Heart left ventricle (tissue), 16 donors: ENCODE results near the gene STK36. TPM values are rescaled to one million over a fixed set of nuclear protein-coding genes. Genes with fewer than 3 reads are reported as not detected.

Experiments used
- ATAC-seq, 4 donors: fragments of 200-7000 bp; cut with Tn5 transposase; one replicate each; pipeline ENCODE4 v1.9.1; 2020 to 2022; ENCODE audit warnings: moderate library complexity in 4 of 4, mild to moderate bottlenecking in 3 of 4, moderate number of reproducible peaks in 1 of 4
- DNase-seq, 5 donors: peaks; one replicate each; pipeline ENCODE4 v3.0.0-alpha.2; 2020
- H3K27ac ChIP-seq, 12 donors: fragments of 200-600 bp; sonication (generic) in 4 of 12; one replicate each; pipeline versions ENCODE4 v1.5.0 to v1.8.0; 2016 to 2022; ENCODE audit warnings: mild to moderate bottlenecking in 2 of 12
- H3K27me3 ChIP-seq, 9 donors: fragments of 200-600 bp; sonication (generic) in 2 of 9; one replicate each; pipeline versions ENCODE4 v1.5.1 to v1.8.0; 2016 to 2022; ENCODE audit warnings: mild to moderate bottlenecking in 3 of 9
- H3K36me3 ChIP-seq, 9 donors: fragments of 200-600 bp; sonication (generic) in 2 of 9; one replicate each; pipeline versions ENCODE4 v1.5.0 to v1.8.0; 2018 to 2022; ENCODE audit warnings: mild to moderate bottlenecking in 2 of 9
- H3K4me1 ChIP-seq, 12 donors: fragments of 200-600 bp; sonication (generic) in 4 of 12; one replicate each; pipeline versions ENCODE4 v1.5.0 to v1.8.0; 2016 to 2022; ENCODE audit warnings: mild to moderate bottlenecking in 3 of 12
- H3K4me3 ChIP-seq, 12 donors: fragments of 200-600 bp; sonication (generic) in 4 of 12; one replicate each; pipeline versions ENCODE4 v1.5.0 to v1.8.0; 2017 to 2022; ENCODE audit warnings: mild to moderate bottlenecking in 9 of 12, moderate library complexity in 4 of 12
- H3K9me3 ChIP-seq, 12 donors: fragments of 200-600 bp; sonication (generic) in 4 of 12; one replicate each; pipeline versions ENCODE4 v1.5.0 to v1.8.0; 2016 to 2022; ENCODE audit warnings: mild to moderate bottlenecking in 1 of 12
- POLR2A ChIP-seq, 2 donors: fragments of 450-650 bp; IDR thresholded peaks; one replicate each; pipeline ENCODE4 v1.6.1; 2017; ENCODE audit warnings: antibody characterized with exemption in 2 of 2, mild to moderate bottlenecking in 2 of 2, moderate library complexity in 2 of 2
- WGBS, 4 donors: extraction: QIAGEN DNeasy Blood & Tissue Kit in 2 of 4; methylation state at CpG; one replicate each; pipeline versions ENCODE4 v1.1.5 to v1.1.7; 2013 to 2018; 5-methylcytosine and 5-hydroxymethylcytosine counted together
- intact Hi-C, 10 donors: fragments of 100-400 bp; cut with DNase I; formaldehyde crosslinking; loops; one replicate each; pipeline versions ENCODE4 v1.11.1 to v1.14.2; 2022
- polyA plus RNA-seq, 2 donors: library from polyadenylated mRNA; stranded (reverse); fragments of 200-250 nt; gene quantifications; one replicate each; pipeline ENCODE4 v1.2.3, GENCODE V29; 2013
- total RNA-seq, 9 donors: library from RNA; depleted of rRNA in 2 of 9; stranded (reverse); fragments of >200 nt in 2 of 9; fragmentation: NEBNext Ultra II Directional in 3 of 9; extraction: Animal tissue kit (Norgen Biotek cat#: 25700) in 3 of 9; gene quantifications; one replicate each; pipeline versions ENCODE4 v1.1.0 to v1.2.4, GENCODE V29; 2016 to 2023
- TF ChIP-seq, protein P1 (sequence below), 12 donors: fragments of 200-600 bp; sonication (generic) in 4 of 12; IDR thresholded peaks; one replicate each; pipeline versions ENCODE4 v1.5.0 to v1.8.0; 2018 to 2022; ENCODE audit warnings: antibody characterized with exemption in 12 of 12, mild to moderate bottlenecking in 5 of 12
- donor health status: ischemic (EF 13 %, LVEDD 7.1; RV severe dilation, severe dysfunction).
- donor health status: healthy with polysubstance abuse.
- donor health status: DM: no; HTN: yes; CAD: no.
- donor health status: DM: no; HTN: no; CAD: no.
- donor health status: ischemic (EF 25% LVEDD 6.9; RV normal size, moderate dysfunction).
- donor health status: ischemic (EF 25% LVEDD 5.7; RV mildly dilated, moderate dysfunction).
- donor health status: healthy.
- donor health status: DM: yes; HTN: yes; CAD: no.
- donor health status: ischemic (EF 35%, LVEDD 5.7; RV mildly dilated, moderate dysfunction).
- donor health status: nonischemic (EF 11% LVEDD 7.7; RV severe dilation, severe dysfunction).
- donor health status: DM: yes; HTN: yes; CAD: no.
- donor health status: PGD.
- donor health status: ischemic (EF 29% LVEDD 5.4; RV normal size, mild dysfunction).
- donor health status: nonischemic (EF 23%, LVEDD 6.1; RV moderate dilation, normal function).

The STK36 gene
- total and polyA plus RNA-seq, 11 donors, result 4.7 to 16.2 (median 7.9) TPM

DNA sequence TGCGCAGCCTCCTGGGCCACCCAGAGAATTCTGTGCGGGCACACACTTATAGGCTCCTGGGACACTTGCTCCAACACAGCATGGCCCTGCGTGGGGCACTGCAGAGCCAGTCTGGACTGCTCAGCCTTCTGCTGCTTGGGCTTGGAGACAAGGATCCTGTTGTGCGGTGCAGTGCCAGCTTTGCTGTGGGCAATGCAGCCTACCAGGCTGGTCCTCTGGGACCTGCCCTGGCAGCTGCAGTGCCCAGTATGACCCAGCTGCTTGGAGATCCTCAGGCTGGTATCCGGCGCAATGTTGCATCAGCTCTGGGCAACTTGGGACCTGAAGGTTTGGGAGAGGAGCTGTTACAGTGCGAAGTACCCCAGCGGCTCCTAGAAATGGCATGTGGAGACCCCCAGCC lies 27.0 kb downstream of the STK36 start:
- intact Hi-C loops, result no loop called here
- no peak for TF ChIP-seq POLR2A (IDR thresholded peaks at IDR 0.05)
- TF ChIP-seq, protein P1, sequence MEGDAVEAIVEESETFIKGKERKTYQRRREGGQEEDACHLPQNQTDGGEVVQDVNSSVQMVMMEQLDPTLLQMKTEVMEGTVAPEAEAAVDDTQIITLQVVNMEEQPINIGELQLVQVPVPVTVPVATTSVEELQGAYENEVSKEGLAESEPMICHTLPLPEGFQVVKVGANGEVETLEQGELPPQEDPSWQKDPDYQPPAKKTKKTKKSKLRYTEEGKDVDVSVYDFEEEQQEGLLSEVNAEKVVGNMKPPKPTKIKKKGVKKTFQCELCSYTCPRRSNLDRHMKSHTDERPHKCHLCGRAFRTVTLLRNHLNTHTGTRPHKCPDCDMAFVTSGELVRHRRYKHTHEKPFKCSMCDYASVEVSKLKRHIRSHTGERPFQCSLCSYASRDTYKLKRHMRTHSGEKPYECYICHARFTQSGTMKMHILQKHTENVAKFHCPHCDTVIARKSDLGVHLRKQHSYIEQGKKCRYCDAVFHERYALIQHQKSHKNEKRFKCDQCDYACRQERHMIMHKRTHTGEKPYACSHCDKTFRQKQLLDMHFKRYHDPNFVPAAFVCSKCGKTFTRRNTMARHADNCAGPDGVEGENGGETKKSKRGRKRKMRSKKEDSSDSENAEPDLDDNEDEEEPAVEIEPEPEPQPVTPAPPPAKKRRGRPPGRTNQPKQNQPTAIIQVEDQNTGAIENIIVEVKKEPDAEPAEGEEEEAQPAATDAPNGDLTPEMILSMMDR (IDR thresholded peaks at IDR 0.05), result no peak
- DNase-seq (no peak), ATAC-seq (peak in 2 of 4 donors; percentile 13 to 29)
- Histone ChIP-seq H3K4me1 (no peaks in the 10 kb centered on the region), H3K27me3 (no peaks in the 10 kb centered on the region), H3K4me3 (no peak overlapping the region), H3K36me3 (peaks cover 0 to 61% (median 29%) of the 10 kb centered on the region in 9 donors), H3K9me3 (no peaks in the 10 kb centered on the region), H3K27ac (no peak overlapping the region)
- 89 to 98% (median 95%) methylated on average over 6 to 8 of the region's 8 CpGs for WGBS, 4 donors

DNA sequence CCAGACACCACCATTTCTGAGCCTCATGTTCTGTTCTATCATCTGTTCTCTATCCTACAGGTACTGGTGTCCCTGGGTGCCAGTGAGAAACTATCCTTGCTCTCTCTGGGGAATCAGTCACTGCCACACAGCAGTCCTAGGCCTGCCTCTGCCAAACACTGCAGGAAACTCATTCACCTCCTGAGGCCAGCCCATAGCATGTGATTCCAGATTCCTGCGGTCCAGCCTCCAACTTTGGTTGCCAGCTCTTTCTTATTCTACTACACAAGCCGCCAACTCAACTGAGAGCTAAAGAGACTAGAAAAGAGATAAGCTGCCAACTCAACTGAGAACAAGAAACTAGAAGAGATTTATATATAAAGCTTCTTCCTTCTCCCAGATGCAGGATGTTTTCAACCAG lies 29.9 kb downstream of the STK36 start:
- 71 to 90% (median 83%) methylated on average over 2 of the region's 2 CpGs for WGBS, 4 donors
- peak in 2 of 4 donors; percentile 11 to 32 for ATAC-seq
- Histone ChIP-seq H3K27ac (no peak overlapping the region), H3K4me1 (no peaks in the 10 kb centered on the region), H3K27me3 (no peaks in the 10 kb centered on the region), H3K36me3 (peaks cover 0 to 44% (median 21%) of the 10 kb centered on the region in 9 donors), H3K4me3 (no peak overlapping the region), H3K9me3 (no peaks in the 10 kb centered on the region)
- intact Hi-C loops, result no loop called here
- DNase-seq, result no peak
- TF ChIP-seq POLR2A (IDR thresholded peaks at IDR 0.05), result no peak
- TF ChIP-seq, protein P1 (IDR thresholded peaks at IDR 0.05), result no peak

DNA sequence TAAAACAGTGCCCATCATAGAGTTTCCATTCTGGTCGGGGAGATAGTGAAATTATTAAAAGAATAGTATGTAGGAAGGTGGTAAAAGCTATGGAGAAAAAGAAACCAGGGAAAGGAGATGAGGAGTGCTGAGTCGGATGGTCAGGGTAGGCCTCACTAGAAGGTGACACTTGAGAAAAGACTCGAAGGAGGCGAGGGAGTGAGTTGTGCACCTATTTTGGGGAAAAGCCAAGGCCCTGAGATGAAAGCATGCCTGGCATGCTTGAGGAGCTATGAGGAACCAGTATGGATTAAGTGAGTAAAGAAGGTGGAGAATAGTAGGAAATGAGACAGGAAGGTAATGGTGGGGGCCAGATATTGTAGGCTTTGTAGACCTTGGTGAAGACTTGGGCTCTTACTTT lies 31.5 kb downstream of the STK36 start:
- H3K27me3 ChIP-seq, result no peaks in the 10 kb centered on the region
- no peak overlapping the region for H3K4me3 ChIP-seq

DNA sequence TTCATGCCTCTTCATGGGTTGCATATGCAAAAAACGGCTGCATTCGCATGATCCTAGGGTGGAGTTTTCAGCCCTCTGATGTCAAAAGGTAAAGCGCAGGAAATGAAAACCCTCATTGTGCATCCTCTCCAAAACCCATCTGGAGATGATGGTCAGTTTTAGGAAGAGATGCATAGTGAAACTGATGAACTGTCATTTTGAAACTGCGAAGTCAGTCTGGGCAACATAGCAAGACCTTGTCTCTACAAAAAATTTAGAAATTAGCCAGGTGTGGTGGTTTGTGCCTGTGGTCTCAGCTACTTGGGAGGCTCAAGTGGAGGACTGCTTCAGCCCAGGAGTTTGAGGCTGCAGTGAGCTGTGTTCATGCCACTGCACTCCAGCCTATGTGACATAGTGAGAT lies 36.2 kb downstream of the STK36 start:
- no peak for ATAC-seq
- intact Hi-C loops, result loop anchor here in 2 of 10 donors (2.0 to 5.0 kb wide), 2 partner anchors 35 to 134 kb away; partner anchors contain the start of genes RNF25 (in 1 of the 2) and STK36 (in 1 of the 2)
- no peak for TF ChIP-seq POLR2A (IDR thresholded peaks at IDR 0.05)
- TF ChIP-seq, protein P1 (IDR thresholded peaks at IDR 0.05), result no peak
- no peak for DNase-seq
- H3K9me3 ChIP-seq, result no peaks in the 10 kb centered on the region
- H3K27me3 ChIP-seq, result no peaks in the 10 kb centered on the region
- no peak overlapping the region for H3K27ac ChIP-seq
- no peaks in the 10 kb centered on the region for H3K36me3 ChIP-seq
- WGBS, 4 donors, result 88 to 96% (median 93%) methylated on average over 4 of the region's 4 CpGs
- H3K4me3 ChIP-seq, result no peak overlapping the region
- peaks cover 0 to 20% (median 8%) of the 10 kb centered on the region in 12 donors for H3K4me1 ChIP-seq

More for the DNA sequence above, 31.5 kb downstream of the STK36 start:
- ATAC-seq, result no peak
- DNase-seq, result no peak
- Histone ChIP-seq H3K27ac (no peak overlapping the region), H3K4me1 (no peaks in the 10 kb centered on the region), H3K36me3 (peaks cover 0 to 29% (median 13%) of the 10 kb centered on the region in 9 donors), H3K9me3 (no peaks in the 10 kb centered on the region)
- WGBS, 4 donors, result 70 to 81% (median 75%) methylated on average over 4 of the region's 4 CpGs
- TF ChIP-seq, protein P1 (IDR thresholded peaks at IDR 0.05), result no peak
- TF ChIP-seq POLR2A (IDR thresholded peaks at IDR 0.05), result no peak
- intact Hi-C loops, result no loop called here
